ENCODE data around the gene FZD7.

Gene FZD7

DNA sequence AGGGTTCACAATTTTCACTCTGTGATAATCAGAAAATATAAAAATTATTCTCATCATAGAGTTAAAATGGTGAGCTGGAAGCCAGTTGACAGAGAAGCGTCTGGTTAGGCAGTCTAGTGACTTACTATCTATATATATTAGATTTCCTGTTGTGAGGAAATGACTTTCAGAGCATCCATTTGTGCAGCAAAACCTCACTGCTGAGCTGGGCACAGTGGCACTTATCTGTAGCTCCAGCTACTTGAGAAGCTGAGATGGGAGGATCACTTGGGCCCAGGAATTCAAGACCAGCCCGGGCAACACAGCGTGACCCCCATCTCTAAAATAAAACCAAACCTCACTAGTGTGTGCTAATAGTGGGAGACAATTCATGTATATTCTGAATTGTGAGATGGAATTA, 32.2 kb downstream of the FZD7 start:
- TF ChIP-seq, protein P1, sequence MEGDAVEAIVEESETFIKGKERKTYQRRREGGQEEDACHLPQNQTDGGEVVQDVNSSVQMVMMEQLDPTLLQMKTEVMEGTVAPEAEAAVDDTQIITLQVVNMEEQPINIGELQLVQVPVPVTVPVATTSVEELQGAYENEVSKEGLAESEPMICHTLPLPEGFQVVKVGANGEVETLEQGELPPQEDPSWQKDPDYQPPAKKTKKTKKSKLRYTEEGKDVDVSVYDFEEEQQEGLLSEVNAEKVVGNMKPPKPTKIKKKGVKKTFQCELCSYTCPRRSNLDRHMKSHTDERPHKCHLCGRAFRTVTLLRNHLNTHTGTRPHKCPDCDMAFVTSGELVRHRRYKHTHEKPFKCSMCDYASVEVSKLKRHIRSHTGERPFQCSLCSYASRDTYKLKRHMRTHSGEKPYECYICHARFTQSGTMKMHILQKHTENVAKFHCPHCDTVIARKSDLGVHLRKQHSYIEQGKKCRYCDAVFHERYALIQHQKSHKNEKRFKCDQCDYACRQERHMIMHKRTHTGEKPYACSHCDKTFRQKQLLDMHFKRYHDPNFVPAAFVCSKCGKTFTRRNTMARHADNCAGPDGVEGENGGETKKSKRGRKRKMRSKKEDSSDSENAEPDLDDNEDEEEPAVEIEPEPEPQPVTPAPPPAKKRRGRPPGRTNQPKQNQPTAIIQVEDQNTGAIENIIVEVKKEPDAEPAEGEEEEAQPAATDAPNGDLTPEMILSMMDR (IDR thresholded peaks at IDR 0.05): no peak
- no peak overlapping the region for H2AFZ ChIP-seq
- H3K27me3 ChIP-seq (ENCODE audit: control insufficient read depth, insufficient read depth, low read length): no peaks in the 10 kb centered on the region
- no peak overlapping the region for H3K4me2 ChIP-seq (ENCODE audit: low read length)
- no peak overlapping the region for H3K4me3 ChIP-seq (ENCODE audit: low read depth, low read length)
- H3K36me3 ChIP-seq (ENCODE audit: control insufficient read depth, insufficient read depth, low read length): no peaks in the 10 kb centered on the region
- H3K4me1 ChIP-seq: no peaks in the 10 kb centered on the region
- no peaks in the 10 kb centered on the region for H3K79me2 ChIP-seq
- H3K9me3 ChIP-seq (ENCODE audit: control insufficient read depth, low read length): no peaks in the 10 kb centered on the region
- no peak overlapping the region for H3K9ac ChIP-seq
- H3K27ac ChIP-seq: no peak overlapping the region

- no peaks in the 10 kb centered on the region for H3K4me1 ChIP-seq
- no peak overlapping the region for H2AFZ ChIP-seq
- no peak overlapping the region for H3K27ac ChIP-seq
- H3K4me2 ChIP-seq (ENCODE audit: low read length): no peak overlapping the region
- no peaks in the 10 kb centered on the region for H3K27me3 ChIP-seq (ENCODE audit: control insufficient read depth, insufficient read depth, low read length)
- no peaks in the 10 kb centered on the region for H3K79me2 ChIP-seq
- no peak overlapping the region for H3K9ac ChIP-seq
- TF ChIP-seq, protein P1 (IDR thresholded peaks at IDR 0.05): no peak
- H3K36me3 ChIP-seq (ENCODE audit: control insufficient read depth, insufficient read depth, low read length): no peaks in the 10 kb centered on the region
- no peaks in the 10 kb centered on the region for H3K9me3 ChIP-seq (ENCODE audit: control insufficient read depth, low read length)
- no peak overlapping the region for H3K4me3 ChIP-seq (ENCODE audit: low read depth, low read length)
Observed at GRCh38 chr2:202066875-202067274, 33.2 kb downstream of the FZD7 start.

- H3K79me2 ChIP-seq: no peaks in the 10 kb centered on the region
- no peak overlapping the region for H3K4me3 ChIP-seq (ENCODE audit: low read depth, low read length)
- H3K27ac ChIP-seq: no peak overlapping the region
- no peaks in the 10 kb centered on the region for H3K9me3 ChIP-seq (ENCODE audit: control insufficient read depth, low read length)
- TF ChIP-seq, protein P1 (IDR thresholded peaks at IDR 0.05): no peak
- no peak overlapping the region for H3K9ac ChIP-seq
- H3K36me3 ChIP-seq (ENCODE audit: control insufficient read depth, insufficient read depth, low read length): no peaks in the 10 kb centered on the region
- no peaks in the 10 kb centered on the region for H3K4me1 ChIP-seq
- H3K27me3 ChIP-seq (ENCODE audit: control insufficient read depth, insufficient read depth, low read length): no peaks in the 10 kb centered on the region
- no peak overlapping the region for H3K4me2 ChIP-seq (ENCODE audit: low read length)
- H2AFZ ChIP-seq: no peak overlapping the region
Observed at GRCh38 chr2:202067589-202067988, 33.9 kb downstream of the FZD7 start.

GRCh38 chr2:202069170-202070067, 35.8 kb downstream of the FZD7 start:
- H3K36me3 ChIP-seq (ENCODE audit: control insufficient read depth, insufficient read depth, low read length): no peaks in the 10 kb centered on the region
- H2AFZ ChIP-seq: no peak overlapping the region
- H3K4me1 ChIP-seq: no peaks in the 10 kb centered on the region
- H3K27ac ChIP-seq: no peak overlapping the region
- H3K27me3 ChIP-seq (ENCODE audit: control insufficient read depth, insufficient read depth, low read length): no peaks in the 10 kb centered on the region
- H3K4me2 ChIP-seq (ENCODE audit: low read length): no peak overlapping the region
- H3K9me3 ChIP-seq (ENCODE audit: control insufficient read depth, low read length): no peaks in the 10 kb centered on the region
- no peaks in the 10 kb centered on the region for H3K79me2 ChIP-seq
- H3K4me3 ChIP-seq (ENCODE audit: low read depth, low read length): no peak overlapping the region
- H3K9ac ChIP-seq: no peak overlapping the region
- TF ChIP-seq, protein P1 (IDR thresholded peaks at IDR 0.05): no peak

DNA sequence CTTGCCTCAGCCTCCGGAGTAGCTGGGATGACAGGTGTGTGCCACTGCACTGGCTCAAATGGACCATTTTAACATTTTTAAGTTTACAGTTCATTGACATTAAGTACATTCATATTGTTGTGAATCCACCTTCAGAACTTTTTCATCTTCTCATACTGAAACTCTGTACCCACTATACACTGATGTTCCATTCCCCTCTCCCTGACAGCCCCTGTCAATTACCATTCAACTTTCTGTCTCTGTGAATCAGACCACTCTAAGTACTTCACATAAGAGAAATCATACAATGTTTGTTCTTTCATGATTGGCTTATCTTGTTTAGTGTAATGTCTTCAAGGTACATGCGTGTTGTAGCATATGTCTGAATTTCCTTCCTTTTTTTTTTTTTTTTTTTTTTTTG, 37.5 kb downstream of the FZD7 start:
- TF ChIP-seq, protein P1 (IDR thresholded peaks at IDR 0.05): no peak
- Histone ChIP-seq H3K79me2 (no peaks in the 10 kb centered on the region), H2AFZ (no peak overlapping the region), H3K27me3 (ENCODE audit: control insufficient read depth, insufficient read depth, low read length) (no peaks in the 10 kb centered on the region), H3K9me3 (ENCODE audit: control insufficient read depth, low read length) (no peaks in the 10 kb centered on the region), H3K36me3 (ENCODE audit: control insufficient read depth, insufficient read depth, low read length) (no peaks in the 10 kb centered on the region), H3K9ac (no peak overlapping the region), H3K4me2 (ENCODE audit: low read length) (no peak overlapping the region), H3K4me3 (ENCODE audit: low read depth, low read length) (no peak overlapping the region), H3K4me1 (no peaks in the 10 kb centered on the region), H3K27ac (no peak overlapping the region)

Measured in parathyroid adenoma (tissue), 2 donors.